HepG2 (cell line): ENCODE measurements around the gene ITGB5. TPM values are rescaled to one million over a fixed set of nuclear protein-coding genes. Genes with fewer than 3 reads are reported as not detected.

Experiments
- ATF2 ChIP-seq: sonication (generic); formaldehyde crosslinking; IDR thresholded peaks from 2 replicates; pipeline ENCODE4 v1.4.0; 2020; ENCODE audit warnings: missing genetic modification reagents
- DDIT3 ChIP-seq: sonication (generic); formaldehyde crosslinking; IDR thresholded peaks from 2 replicates; pipeline ENCODE4 v1.4.0; 2020; ENCODE audit warnings: mild to moderate bottlenecking, missing genetic modification reagents
- GATA4 ChIP-seq: sonication (generic); IDR thresholded peaks from 2 replicates; pipeline ENCODE4 v1.6.1; 2016; ENCODE audit warnings: antibody characterized with exemption, low read depth, borderline replicate concordance
- KLF12 ChIP-seq: sonication (generic); formaldehyde crosslinking; IDR thresholded peaks from 2 replicates; pipeline ENCODE4 v1.4.0; 2020; ENCODE audit warnings: missing genetic modification reagents, borderline replicate concordance
- KMT2A ChIP-seq: sonication (generic); formaldehyde crosslinking; IDR thresholded peaks from 2 replicates; pipeline ENCODE4 v1.4.0; 2020; ENCODE audit warnings: missing genetic modification reagents
- PHF5A ChIP-seq: IDR thresholded peaks from one replicate; pipeline ENCODE4 v1.6.1; 2018; ENCODE audit warnings: low read depth, missing genetic modification reagents; ENCODE audit not compliant: unreplicated experiment
- PRDM10 ChIP-seq: sonication (generic); formaldehyde crosslinking; IDR thresholded peaks from 2 replicates; pipeline ENCODE4 v1.4.0; 2020; ENCODE audit warnings: low read depth, missing genetic modification reagents
- TBX3 ChIP-seq: fragments of 450-650 bp; IDR thresholded peaks from 2 replicates; pipeline ENCODE4 v1.6.1; 2017; ENCODE audit warnings: antibody characterized with exemption, mild to moderate bottlenecking, inconsistent platforms, borderline replicate concordance
- THAP7 ChIP-seq: sonication (generic); formaldehyde crosslinking; IDR thresholded peaks from 2 replicates; pipeline ENCODE4 v1.8.1; 2023; ENCODE audit warnings: mild to moderate bottlenecking, missing genetic modification reagents
- ZNF17 ChIP-seq: sonication (generic); formaldehyde crosslinking; IDR thresholded peaks from 2 replicates; pipeline ENCODE4 v1.5.0; 2020; ENCODE audit warnings: mild to moderate bottlenecking, missing genetic modification reagents
- ZNF557 ChIP-seq: sonication (generic); formaldehyde crosslinking; IDR thresholded peaks from 2 replicates; pipeline ENCODE4 v1.4.0; 2020; ENCODE audit warnings: missing genetic modification reagents
- ZSCAN12 ChIP-seq: sonication (generic); formaldehyde crosslinking; IDR thresholded peaks from 2 replicates; pipeline ENCODE4 v1.9.0; 2021; ENCODE audit warnings: mild to moderate bottlenecking, missing genetic modification reagents
- ZSCAN20 ChIP-seq: sonication (generic); formaldehyde crosslinking; IDR thresholded peaks from 2 replicates; pipeline ENCODE4 v1.4.0; 2020; ENCODE audit warnings: missing genetic modification reagents, mild to moderate bottlenecking, borderline replicate concordance
- polyA plus RNA-seq, 8 experiments: library from polyadenylated mRNA; depleted of rRNA in 3 of 8; stranded (reverse) in 7 of 8; unstranded in 1 of 8; fragments of >200 nt; fragmentation: Illumina TruSeq in 4 of 8; extraction: Trizol in 4 of 8; gene quantifications; 2 replicates each; pipeline versions ENCODE4 v1.2.1 to v1.2.3, GENCODE V29; 2011 to 2016; ENCODE audit warnings: low read depth in 4 of 8, missing spikeins in 1 of 8, mixed read lengths in 1 of 8; ENCODE audit not compliant: insufficient read depth in 1 of 8
- total RNA-seq, 5 experiments: library from RNA; depleted of rRNA; stranded (reverse); fragments of >200 nt; fragmentation: Illumina TruSeq; extraction: Trizol; gene quantifications; 2 replicates each; pipeline ENCODE4 v1.2.3, GENCODE V29; 2016; ENCODE audit warnings: low read depth in 1 of 5
- TF ChIP-seq, protein P1 (sequence below): sonication (generic); IDR thresholded peaks from 2 replicates; pipeline ENCODE4 v1.6.1; 2016; ENCODE audit warnings: low read depth, borderline replicate concordance
- TF ChIP-seq, protein P2 (sequence below): sonication (generic); formaldehyde crosslinking; IDR thresholded peaks from 2 replicates; pipeline ENCODE4 v1.4.0; 2020; ENCODE audit warnings: missing genetic modification reagents

The ITGB5 gene
- total and polyA plus RNA-seq, 2 of the 13 experiments (the other 11 are each of a cell fraction or from before 2014, with no cell fraction given) = 74.1 to 343 TPM

DNA sequence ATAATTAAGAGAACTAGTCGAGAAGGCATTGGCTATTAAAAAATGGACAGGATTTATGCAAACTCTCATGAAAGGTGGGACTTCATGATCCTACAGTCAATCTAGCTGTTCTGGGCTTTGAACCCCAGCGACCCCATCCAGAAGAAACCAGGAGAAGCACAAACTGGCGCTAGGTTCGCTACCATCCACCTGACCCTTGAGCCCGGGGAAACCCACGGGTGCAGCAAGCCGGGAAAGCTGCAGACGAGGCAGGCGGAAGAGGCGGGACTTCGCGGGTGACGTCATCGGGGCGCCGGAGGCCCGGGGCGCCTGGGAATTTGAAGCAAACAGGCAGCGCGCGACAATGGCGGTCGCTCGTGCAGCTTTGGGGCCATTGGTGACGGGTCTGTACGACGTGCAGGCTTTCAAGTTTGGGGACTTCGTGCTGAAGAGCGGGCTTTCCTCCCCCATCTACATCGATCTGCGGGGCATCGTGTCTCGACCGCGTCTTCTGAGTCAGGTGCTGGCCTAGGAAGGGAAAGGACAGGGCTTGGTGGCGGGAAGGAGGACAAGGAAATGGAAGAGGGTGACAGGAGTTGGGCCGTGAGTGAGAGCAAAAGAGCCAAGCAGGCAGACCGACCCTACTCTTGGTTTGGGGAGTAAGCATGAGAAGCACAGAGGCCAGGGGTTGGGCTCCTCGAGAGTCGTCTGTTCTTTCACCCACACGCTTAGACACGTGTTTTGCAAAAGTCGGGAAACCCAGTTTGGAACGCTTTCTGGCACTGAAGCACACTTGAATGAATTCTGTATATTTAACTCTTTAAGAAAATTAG, 156.8 kb downstream of the ITGB5 start, which contains the start of gene UMPS (continued):
- TF ChIP-seq ATF2 (CRISPR knock-in tag) (peak; percentile 93), KMT2A (CRISPR knock-in tag) (peak; percentile 92), ZNF17 (CRISPR knock-in tag) (no peak), PHF5A (no peak), ZNF557 (peak; percentile 89; the same call in 1 of the 2 replicates), ZSCAN20 (CRISPR knock-in tag) (no peak), GATA4 (peak; percentile 66), KLF12 (CRISPR knock-in tag) (no peak), THAP7 (CRISPR knock-in tag) (no peak; the same call in 1 of the 2 replicates), ZSCAN12 (CRISPR knock-in tag) (no peak), TBX3 (no peak), DDIT3 (CRISPR knock-in tag) (no peak), PRDM10 (CRISPR knock-in tag) (no peak)
- TF ChIP-seq, protein P1, sequence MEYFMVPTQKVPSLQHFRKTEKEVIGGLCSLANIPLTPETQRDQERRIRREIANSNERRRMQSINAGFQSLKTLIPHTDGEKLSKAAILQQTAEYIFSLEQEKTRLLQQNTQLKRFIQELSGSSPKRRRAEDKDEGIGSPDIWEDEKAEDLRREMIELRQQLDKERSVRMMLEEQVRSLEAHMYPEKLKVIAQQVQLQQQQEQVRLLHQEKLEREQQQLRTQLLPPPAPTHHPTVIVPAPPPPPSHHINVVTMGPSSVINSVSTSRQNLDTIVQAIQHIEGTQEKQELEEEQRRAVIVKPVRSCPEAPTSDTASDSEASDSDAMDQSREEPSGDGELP = peak; percentile 42; the same call in 1 of the 2 replicates
- TF ChIP-seq, protein P2, sequence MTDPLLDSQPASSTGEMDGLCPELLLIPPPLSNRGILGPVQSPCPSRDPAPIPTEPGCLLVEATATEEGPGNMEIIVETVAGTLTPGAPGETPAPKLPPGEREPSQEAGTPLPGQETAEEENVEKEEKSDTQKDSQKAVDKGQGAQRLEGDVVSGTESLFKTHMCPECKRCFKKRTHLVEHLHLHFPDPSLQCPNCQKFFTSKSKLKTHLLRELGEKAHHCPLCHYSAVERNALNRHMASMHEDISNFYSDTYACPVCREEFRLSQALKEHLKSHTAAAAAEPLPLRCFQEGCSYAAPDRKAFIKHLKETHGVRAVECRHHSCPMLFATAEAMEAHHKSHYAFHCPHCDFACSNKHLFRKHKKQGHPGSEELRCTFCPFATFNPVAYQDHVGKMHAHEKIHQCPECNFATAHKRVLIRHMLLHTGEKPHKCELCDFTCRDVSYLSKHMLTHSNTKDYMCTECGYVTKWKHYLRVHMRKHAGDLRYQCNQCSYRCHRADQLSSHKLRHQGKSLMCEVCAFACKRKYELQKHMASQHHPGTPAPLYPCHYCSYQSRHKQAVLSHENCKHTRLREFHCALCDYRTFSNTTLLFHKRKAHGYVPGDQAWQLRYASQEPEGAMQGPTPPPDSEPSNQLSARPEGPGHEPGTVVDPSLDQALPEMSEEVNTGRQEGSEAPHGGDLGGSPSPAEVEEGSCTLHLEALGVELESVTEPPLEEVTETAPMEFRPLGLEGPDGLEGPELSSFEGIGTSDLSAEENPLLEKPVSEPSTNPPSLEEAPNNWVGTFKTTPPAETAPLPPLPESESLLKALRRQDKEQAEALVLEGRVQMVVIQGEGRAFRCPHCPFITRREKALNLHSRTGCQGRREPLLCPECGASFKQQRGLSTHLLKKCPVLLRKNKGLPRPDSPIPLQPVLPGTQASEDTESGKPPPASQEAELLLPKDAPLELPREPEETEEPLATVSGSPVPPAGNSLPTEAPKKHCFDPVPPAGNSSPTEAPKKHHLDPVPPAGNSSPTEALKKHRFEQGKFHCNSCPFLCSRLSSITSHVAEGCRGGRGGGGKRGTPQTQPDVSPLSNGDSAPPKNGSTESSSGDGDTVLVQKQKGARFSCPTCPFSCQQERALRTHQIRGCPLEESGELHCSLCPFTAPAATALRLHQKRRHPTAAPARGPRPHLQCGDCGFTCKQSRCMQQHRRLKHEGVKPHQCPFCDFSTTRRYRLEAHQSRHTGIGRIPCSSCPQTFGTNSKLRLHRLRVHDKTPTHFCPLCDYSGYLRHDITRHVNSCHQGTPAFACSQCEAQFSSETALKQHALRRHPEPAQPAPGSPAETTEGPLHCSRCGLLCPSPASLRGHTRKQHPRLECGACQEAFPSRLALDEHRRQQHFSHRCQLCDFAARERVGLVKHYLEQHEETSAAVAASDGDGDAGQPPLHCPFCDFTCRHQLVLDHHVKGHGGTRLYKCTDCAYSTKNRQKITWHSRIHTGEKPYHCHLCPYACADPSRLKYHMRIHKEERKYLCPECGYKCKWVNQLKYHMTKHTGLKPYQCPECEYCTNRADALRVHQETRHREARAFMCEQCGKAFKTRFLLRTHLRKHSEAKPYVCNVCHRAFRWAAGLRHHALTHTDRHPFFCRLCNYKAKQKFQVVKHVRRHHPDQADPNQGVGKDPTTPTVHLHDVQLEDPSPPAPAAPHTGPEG (CRISPR knock-in tag) = peak; percentile 72; the same call in 1 of the 2 replicates
